MM.1S (cell line): Measurements from ENCODE around the gene RBM43.

ENCODE experiments used
- DNase-seq: peaks from one replicate; pipeline ENCODE4 v3.0.0-alpha.2; 2015
- H2AFZ ChIP-seq: fragments of 300-600 bp; sonication (generic); 2 replicates; pipeline ENCODE4 v1.6.0; 2016; ENCODE audit warnings: antibody characterized with exemption, low read length
- H3F3A ChIP-seq: fragments of 300-600 bp; sonication (generic); 2 replicates; pipeline ENCODE4 v1.6.1; 2016; ENCODE audit warnings: mild to moderate bottlenecking, antibody characterized with exemption, low read length, moderate library complexity, mixed read lengths; ENCODE audit not compliant: insufficient read depth
- H3K27ac ChIP-seq: fragments of 300-600 bp; sonication (generic); 2 replicates; pipeline ENCODE4 v1.5.1; 2016; ENCODE audit warnings: mild to moderate bottlenecking, low read length
- H3K27me3 ChIP-seq: fragments of 300-600 bp; sonication (generic); replicated peaks from 2 replicates; pipeline ENCODE4 v1.6.0; 2016; ENCODE audit warnings: low read length; ENCODE audit not compliant: insufficient read depth
- H3K36me3 ChIP-seq: fragments of 300-600 bp; sonication (generic); replicated peaks from 2 replicates; pipeline ENCODE4 v1.6.1; 2016; ENCODE audit warnings: mild to moderate bottlenecking, low read length, mixed read lengths; ENCODE audit not compliant: insufficient read depth
- H3K4me1 ChIP-seq: fragments of 300-600 bp; sonication (generic); 2 replicates; pipeline ENCODE4 v1.6.1; 2016; ENCODE audit warnings: low read length, mixed read lengths
- H3K4me2 ChIP-seq: fragments of 300-600 bp; sonication (generic); 2 replicates; pipeline ENCODE4 v1.6.0; 2016; ENCODE audit warnings: low read depth, low read length
- H3K4me3 ChIP-seq: fragments of 300-600 bp; sonication (generic); 2 replicates; pipeline ENCODE4 v1.5.1; 2016; ENCODE audit warnings: low read length, mixed read lengths
- H3K79me2 ChIP-seq: fragments of 300-600 bp; sonication (generic); 2 replicates; pipeline ENCODE4 v1.6.1; 2016; ENCODE audit warnings: mixed run types, low read length, mixed read lengths
- H3K9ac ChIP-seq: fragments of 300-600 bp; sonication (generic); 2 replicates; pipeline ENCODE4 v1.6.1; 2016; ENCODE audit warnings: low read length, mixed read lengths
- H3K9me2 ChIP-seq: fragments of 300-600 bp; sonication (generic); replicated peaks from 2 replicates; pipeline ENCODE4 v1.6.1; 2016; ENCODE audit warnings: mild to moderate bottlenecking, low read length, mixed read lengths; ENCODE audit not compliant: insufficient read depth
- H3K9me3 ChIP-seq: fragments of 300-600 bp; sonication (generic); replicated peaks from 2 replicates; pipeline ENCODE4 v1.6.1; 2016; ENCODE audit warnings: mild to moderate bottlenecking, low read length, mixed read lengths; ENCODE audit not compliant: insufficient read depth
- H4K20me1 ChIP-seq: fragments of 300-600 bp; sonication (generic); 2 replicates; pipeline ENCODE4 v1.6.1; 2016; ENCODE audit warnings: mild to moderate bottlenecking, low read length, moderate library complexity, mixed read lengths; ENCODE audit not compliant: insufficient read depth
- CTCF ChIP-seq: fragments of 300-600 bp; sonication (generic); IDR thresholded peaks from 2 replicates; pipeline ENCODE4 v1.5.1; 2016; ENCODE audit warnings: antibody characterized with exemption, low read length, mixed read lengths
- EZH2 ChIP-seq: fragments of 300-600 bp; sonication (generic); optimal IDR thresholded peaks from 2 replicates; pipeline ENCODE3; 2017; ENCODE audit warnings: low read depth, mild to moderate bottlenecking, antibody characterized with exemption, low read length, mixed read lengths
- EZH2phosphoT487 ChIP-seq: fragments of 300-600 bp; sonication (generic); IDR thresholded peaks from 2 replicates; pipeline ENCODE4 v1.6.1; 2018; ENCODE audit warnings: antibody characterized with exemption, low read length

The RBM43 gene

DNA sequence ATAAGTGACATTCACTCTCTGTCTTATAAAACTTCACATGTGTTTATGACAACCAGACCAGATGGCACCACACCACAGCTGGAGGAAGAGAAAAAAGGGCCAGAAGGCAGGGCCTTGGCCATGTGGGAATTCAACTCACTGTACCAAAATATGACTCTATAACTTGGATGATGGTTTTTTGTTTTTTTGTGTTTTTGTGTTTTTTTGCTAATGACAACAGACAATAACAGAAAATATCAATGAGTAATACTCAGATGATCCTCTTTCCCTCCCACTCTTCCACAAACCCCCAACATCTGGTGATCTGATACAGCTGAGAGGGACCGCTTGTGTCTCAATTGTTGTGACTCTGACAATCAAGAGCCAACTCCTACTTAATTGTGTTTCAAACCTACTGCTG is 15.4 kb upstream of the RBM43 start:
- Histone ChIP-seq H3K4me3 (no peak overlapping the region), H3K9me3 (no peaks in the 10 kb centered on the region), H3K9ac (no peak overlapping the region), H3K36me3 (no peaks in the 10 kb centered on the region), H3K27ac (no peak overlapping the region), H2AFZ (no peak overlapping the region), H3K4me2 (no peak overlapping the region), H3K9me2 (no peaks in the 10 kb centered on the region), H3F3A (no peaks in the 10 kb centered on the region), H3K4me1 (no peaks in the 10 kb centered on the region), H4K20me1 (no peaks in the 10 kb centered on the region), H3K79me2 (no peaks in the 10 kb centered on the region), H3K27me3 (no peaks in the 10 kb centered on the region)
- no peak for TF ChIP-seq CTCF
- no peak for TF ChIP-seq EZH2
- TF ChIP-seq EZH2phosphoT487, result no peak
- no peak for DNase-seq

GRCh38 chr2:151275291-151275690 is 13.6 kb upstream of the RBM43 start:
- no peak for DNase-seq

GRCh38 chr2:151271824-151272223 is 10.2 kb upstream of the RBM43 start:
- Histone ChIP-seq H3K27me3 (no peaks in the 10 kb centered on the region), H3K9me3 (no peaks in the 10 kb centered on the region), H2AFZ (no peak overlapping the region), H3K27ac (no peak overlapping the region), H3K4me3 (no peak overlapping the region), H3K79me2 (no peaks in the 10 kb centered on the region), H3K4me1 (peaks cover 4% of the 10 kb centered on the region; the same call in 1 of the 2 replicates), H3K9ac (no peak overlapping the region), H3K4me2 (no peak overlapping the region), H3F3A (no peaks in the 10 kb centered on the region), H3K9me2 (no peaks in the 10 kb centered on the region), H3K36me3 (no peaks in the 10 kb centered on the region), H4K20me1 (no peaks in the 10 kb centered on the region)
- no peak for DNase-seq
- TF ChIP-seq EZH2phosphoT487 (no peak), CTCF (no peak), EZH2 (no peak)

More at GRCh38 chr2:151275291-151275690, 13.6 kb upstream of the RBM43 start:
- Histone ChIP-seq H3K9me3 (no peaks in the 10 kb centered on the region), H3K27ac (no peak overlapping the region), H3K36me3 (no peaks in the 10 kb centered on the region), H3K4me3 (no peak overlapping the region), H2AFZ (no peak overlapping the region), H3K4me1 (no peaks in the 10 kb centered on the region), H3F3A (no peaks in the 10 kb centered on the region), H3K9ac (no peak overlapping the region), H4K20me1 (no peaks in the 10 kb centered on the region), H3K79me2 (no peaks in the 10 kb centered on the region), H3K9me2 (no peaks in the 10 kb centered on the region), H3K27me3 (no peaks in the 10 kb centered on the region), H3K4me2 (no peak overlapping the region)
- TF ChIP-seq CTCF (no peak), EZH2 (no peak), EZH2phosphoT487 (no peak)
